Left lobe of liver (tissue), 2 donors: ENCODE data around the gene BCAR1. TPM values are rescaled to one million over a fixed set of nuclear protein-coding genes. Genes with fewer than 3 reads are reported as not detected.
"Not testable (repeated sequence)": the region's sequence is repeated elsewhere in the genome, so short reads cannot be mapped to it uniquely, and the experiment has no call there.

Source experiments
- ATAC-seq: fragments of 200-7000 bp; cut with Tn5 transposase; one replicate; pipeline ENCODE4 v1.9.1; 2020; ENCODE audit warnings: mild to moderate bottlenecking, moderate library complexity
- DNase-seq: peaks from one replicate; pipeline ENCODE4 v3.0.0-alpha.2; 2020; ENCODE audit warnings: low spot score
- total RNA-seq: library from RNA; stranded (reverse); gene quantifications from one replicate; pipeline ENCODE4 v1.2.1, GENCODE V29; 2021
- donor health status: DM: no; HTN: no; CAD: no; lungs with moderate emphysema.
- donor health status: DM: no; HTN: yes; CAD: no.

BCAR1 gene
- 39.2 TPM for total RNA-seq

GRCh38 chr16:75251280-75252048, at the start of gene BCAR1:
TSS of gene BCAR1 (minus strand) at chr16:75251624. CDS start at chr16:75251482, 142 bp downstream.
- DNase-seq, result peak; percentile 95

GRCh38 chr16:75298267-75298666, 46.8 kb upstream of the BCAR1 start:
- no peak for DNase-seq
- ATAC-seq, result peak; percentile 60

More at GRCh38 chr16:75251280-75252048, at the start of gene BCAR1:
- ATAC-seq, result peak; percentile 78

GRCh38 chr16:75296606-75297005, 45.2 kb upstream of the BCAR1 start:
- ATAC-seq (peak; percentile 36), DNase-seq (no peak)

- ATAC-seq, result no peak
These were observed 43.5 kb upstream of the BCAR1 start for GRCh38 chr16:75294773-75295459.

GRCh38 chr16:75293772-75294171, 42.3 kb upstream of the BCAR1 start:
- ATAC-seq, result no peak
- no peak for DNase-seq

More at GRCh38 chr16:75294773-75295459, 43.5 kb upstream of the BCAR1 start:
- DNase-seq, result no peak

- DNase-seq, result no peak
- no peak for ATAC-seq
These were observed 41.7 kb upstream of the BCAR1 start for GRCh38 chr16:75293173-75293572.

GRCh38 chr16:75292691-75293090, 41.3 kb upstream of the BCAR1 start:
- ATAC-seq (no peak), DNase-seq (no peak)

GRCh38 chr16:75289189-75289588, 37.8 kb upstream of the BCAR1 start:
- peak; percentile 27 for ATAC-seq
- DNase-seq, result no peak

GRCh38 chr16:75288596-75289120, 37.2 kb upstream of the BCAR1 start:
- ATAC-seq (no peak), DNase-seq (no peak)

- DNase-seq (no peak), ATAC-seq (no peak)
These were observed 36.8 kb upstream of the BCAR1 start for GRCh38 chr16:75288181-75288580.

GRCh38 chr16:75287708-75288107, 36.3 kb upstream of the BCAR1 start:
- ATAC-seq (no peak), DNase-seq (no peak)

GRCh38 chr16:75286389-75286788, 35.0 kb upstream of the BCAR1 start:
- DNase-seq (no peak), ATAC-seq (no peak)

- DNase-seq (no peak), ATAC-seq (no peak)
These were observed 31.2 kb upstream of the BCAR1 start for GRCh38 chr16:75282466-75283281.

GRCh38 chr16:75281826-75282225, 30.4 kb upstream of the BCAR1 start:
- no peak for ATAC-seq
- DNase-seq, result no peak

GRCh38 chr16:75281009-75281408, 29.6 kb upstream of the BCAR1 start:
- DNase-seq, ATAC-seq: not testable (repeated sequence)

- DNase-seq (no peak), ATAC-seq (no peak)
These were observed 28.9 kb upstream of the BCAR1 start for GRCh38 chr16:75280331-75280804.

- peak; percentile 94 for ATAC-seq
- no peak for DNase-seq
These were observed 27.9 kb upstream of the BCAR1 start for GRCh38 chr16:75279305-75279704.

- DNase-seq (no peak), ATAC-seq (no peak)
These were observed 21.9 kb upstream of the BCAR1 start for GRCh38 chr16:75273054-75273925.

- not testable (repeated sequence) for DNase-seq, ATAC-seq
These were observed 21.2 kb upstream of the BCAR1 start for GRCh38 chr16:75272629-75273028.

- ATAC-seq (no peak), DNase-seq (no peak)
These were observed 20.7 kb upstream of the BCAR1 start for GRCh38 chr16:75272097-75272551.
